MM.1S (cell line): ENCODE data around the gene CMIP.

ENCODE experiments used
- DNase-seq: peaks from one replicate; pipeline ENCODE4 v3.0.0-alpha.2; 2015
- H2AFZ ChIP-seq: fragments of 300-600 bp; sonication (generic); 2 replicates; pipeline ENCODE4 v1.6.0; 2016; ENCODE audit warnings: antibody characterized with exemption, low read length
- H3F3A ChIP-seq: fragments of 300-600 bp; sonication (generic); 2 replicates; pipeline ENCODE4 v1.6.1; 2016; ENCODE audit warnings: mild to moderate bottlenecking, antibody characterized with exemption, low read length, moderate library complexity, mixed read lengths; ENCODE audit not compliant: insufficient read depth
- H3K27ac ChIP-seq: fragments of 300-600 bp; sonication (generic); 2 replicates; pipeline ENCODE4 v1.5.1; 2016; ENCODE audit warnings: mild to moderate bottlenecking, low read length
- H3K27me3 ChIP-seq: fragments of 300-600 bp; sonication (generic); replicated peaks from 2 replicates; pipeline ENCODE4 v1.6.0; 2016; ENCODE audit warnings: low read length; ENCODE audit not compliant: insufficient read depth
- H3K36me3 ChIP-seq: fragments of 300-600 bp; sonication (generic); replicated peaks from 2 replicates; pipeline ENCODE4 v1.6.1; 2016; ENCODE audit warnings: mild to moderate bottlenecking, low read length, mixed read lengths; ENCODE audit not compliant: insufficient read depth
- H3K4me1 ChIP-seq: fragments of 300-600 bp; sonication (generic); 2 replicates; pipeline ENCODE4 v1.6.1; 2016; ENCODE audit warnings: low read length, mixed read lengths
- H3K4me2 ChIP-seq: fragments of 300-600 bp; sonication (generic); 2 replicates; pipeline ENCODE4 v1.6.0; 2016; ENCODE audit warnings: low read depth, low read length
- H3K4me3 ChIP-seq: fragments of 300-600 bp; sonication (generic); 2 replicates; pipeline ENCODE4 v1.5.1; 2016; ENCODE audit warnings: low read length, mixed read lengths
- H3K79me2 ChIP-seq: fragments of 300-600 bp; sonication (generic); 2 replicates; pipeline ENCODE4 v1.6.1; 2016; ENCODE audit warnings: mixed run types, low read length, mixed read lengths
- H3K9ac ChIP-seq: fragments of 300-600 bp; sonication (generic); 2 replicates; pipeline ENCODE4 v1.6.1; 2016; ENCODE audit warnings: low read length, mixed read lengths
- H3K9me2 ChIP-seq: fragments of 300-600 bp; sonication (generic); replicated peaks from 2 replicates; pipeline ENCODE4 v1.6.1; 2016; ENCODE audit warnings: mild to moderate bottlenecking, low read length, mixed read lengths; ENCODE audit not compliant: insufficient read depth
- H3K9me3 ChIP-seq: fragments of 300-600 bp; sonication (generic); replicated peaks from 2 replicates; pipeline ENCODE4 v1.6.1; 2016; ENCODE audit warnings: mild to moderate bottlenecking, low read length, mixed read lengths; ENCODE audit not compliant: insufficient read depth
- H4K20me1 ChIP-seq: fragments of 300-600 bp; sonication (generic); 2 replicates; pipeline ENCODE4 v1.6.1; 2016; ENCODE audit warnings: mild to moderate bottlenecking, low read length, moderate library complexity, mixed read lengths; ENCODE audit not compliant: insufficient read depth
- EZH2 ChIP-seq: fragments of 300-600 bp; sonication (generic); optimal IDR thresholded peaks from 2 replicates; pipeline ENCODE3; 2017; ENCODE audit warnings: low read depth, mild to moderate bottlenecking, antibody characterized with exemption, low read length, mixed read lengths
- EZH2phosphoT487 ChIP-seq: fragments of 300-600 bp; sonication (generic); IDR thresholded peaks from 2 replicates; pipeline ENCODE4 v1.6.1; 2018; ENCODE audit warnings: antibody characterized with exemption, low read length
- TF ChIP-seq, protein P1 (sequence below): fragments of 300-600 bp; sonication (generic); IDR thresholded peaks from 2 replicates; pipeline ENCODE4 v1.5.1; 2016; ENCODE audit warnings: antibody characterized with exemption, low read length, mixed read lengths

Gene CMIP

DNA sequence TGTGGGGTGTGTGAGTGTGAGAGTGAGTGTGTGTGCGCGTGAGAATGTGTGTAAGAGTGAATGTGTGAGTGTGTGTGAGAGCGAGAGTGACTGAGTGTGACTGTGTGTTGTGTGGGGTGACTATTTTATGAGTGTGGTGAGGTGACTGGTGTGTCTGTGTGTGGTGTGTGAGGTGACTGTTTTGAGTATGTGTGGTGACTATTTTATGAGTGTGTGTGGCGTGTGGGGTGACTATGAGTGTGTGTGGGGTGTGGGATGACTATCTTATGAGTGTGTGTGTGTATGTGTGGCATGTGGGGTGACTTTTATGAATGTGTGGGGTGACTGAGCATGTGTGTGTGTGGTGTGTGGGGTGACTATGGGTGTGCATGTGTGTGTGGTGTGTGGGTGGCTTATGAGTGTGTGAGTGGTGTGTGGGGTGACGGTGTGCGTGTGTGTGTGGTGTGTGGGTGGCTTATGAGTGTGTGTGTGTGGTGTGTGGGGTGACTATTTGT is 181.6 kb downstream of the CMIP start:
- Histone ChIP-seq H3K4me2 (no peak overlapping the region), H3K9me3 (no peaks in the 10 kb centered on the region), H3K4me1 (peaks cover 16% of the 10 kb centered on the region), H3K79me2 (no peaks in the 10 kb centered on the region), H2AFZ (no peak overlapping the region), H3K4me3 (no peak overlapping the region), H3F3A (no peaks in the 10 kb centered on the region), H3K27ac (no peak overlapping the region), H3K36me3 (no peaks in the 10 kb centered on the region), H3K27me3 (no peaks in the 10 kb centered on the region), H3K9me2 (no peaks in the 10 kb centered on the region), H3K9ac (no peak overlapping the region), H4K20me1 (no peaks in the 10 kb centered on the region)
- TF ChIP-seq EZH2phosphoT487 (no peak), EZH2 (no peak)
- TF ChIP-seq, protein P1, sequence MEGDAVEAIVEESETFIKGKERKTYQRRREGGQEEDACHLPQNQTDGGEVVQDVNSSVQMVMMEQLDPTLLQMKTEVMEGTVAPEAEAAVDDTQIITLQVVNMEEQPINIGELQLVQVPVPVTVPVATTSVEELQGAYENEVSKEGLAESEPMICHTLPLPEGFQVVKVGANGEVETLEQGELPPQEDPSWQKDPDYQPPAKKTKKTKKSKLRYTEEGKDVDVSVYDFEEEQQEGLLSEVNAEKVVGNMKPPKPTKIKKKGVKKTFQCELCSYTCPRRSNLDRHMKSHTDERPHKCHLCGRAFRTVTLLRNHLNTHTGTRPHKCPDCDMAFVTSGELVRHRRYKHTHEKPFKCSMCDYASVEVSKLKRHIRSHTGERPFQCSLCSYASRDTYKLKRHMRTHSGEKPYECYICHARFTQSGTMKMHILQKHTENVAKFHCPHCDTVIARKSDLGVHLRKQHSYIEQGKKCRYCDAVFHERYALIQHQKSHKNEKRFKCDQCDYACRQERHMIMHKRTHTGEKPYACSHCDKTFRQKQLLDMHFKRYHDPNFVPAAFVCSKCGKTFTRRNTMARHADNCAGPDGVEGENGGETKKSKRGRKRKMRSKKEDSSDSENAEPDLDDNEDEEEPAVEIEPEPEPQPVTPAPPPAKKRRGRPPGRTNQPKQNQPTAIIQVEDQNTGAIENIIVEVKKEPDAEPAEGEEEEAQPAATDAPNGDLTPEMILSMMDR, result no peak
- DNase-seq, result no peak

DNA sequence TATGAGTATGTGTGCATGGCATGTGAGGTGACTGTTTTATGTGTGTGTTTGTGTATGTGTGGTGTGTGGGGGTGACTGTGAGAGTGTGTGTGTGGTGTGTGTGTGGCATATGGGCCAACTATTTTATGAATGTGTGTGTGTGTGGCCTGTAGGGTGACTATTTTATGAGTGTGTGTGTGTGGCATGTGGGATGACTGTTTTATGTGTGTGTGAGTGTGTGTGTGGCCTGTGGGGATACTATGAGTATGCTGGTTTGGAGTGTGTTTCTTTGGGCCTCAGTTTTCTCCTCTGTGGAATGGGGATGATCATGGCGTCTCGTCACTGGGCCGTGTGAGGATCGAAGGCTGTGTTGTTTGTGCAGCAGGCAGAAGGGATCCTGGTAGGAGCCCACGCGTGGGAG is 182.4 kb downstream of the CMIP start:
- Histone ChIP-seq H4K20me1 (no peaks in the 10 kb centered on the region), H3K4me1 (peaks cover 16% of the 10 kb centered on the region), H3K9ac (no peak overlapping the region), H3F3A (no peaks in the 10 kb centered on the region), H3K79me2 (no peaks in the 10 kb centered on the region), H3K9me2 (no peaks in the 10 kb centered on the region), H3K27me3 (no peaks in the 10 kb centered on the region), H3K4me3 (no peak overlapping the region), H2AFZ (no peak overlapping the region), H3K4me2 (no peak overlapping the region), H3K27ac (no peak overlapping the region), H3K9me3 (no peaks in the 10 kb centered on the region), H3K36me3 (no peaks in the 10 kb centered on the region)
- no peak for DNase-seq
- TF ChIP-seq, protein P1, result no peak
- no peak for TF ChIP-seq EZH2
- TF ChIP-seq EZH2phosphoT487, result no peak

- TF ChIP-seq, protein P1, result no peak
- no peak for TF ChIP-seq EZH2
- TF ChIP-seq EZH2phosphoT487, result no peak
- Histone ChIP-seq H3K4me3 (no peak overlapping the region), H2AFZ (no peak overlapping the region), H3K36me3 (no peaks in the 10 kb centered on the region), H3K4me1 (peaks cover 19% of the 10 kb centered on the region), H3K9me3 (no peaks in the 10 kb centered on the region), H4K20me1 (no peaks in the 10 kb centered on the region), H3K79me2 (no peaks in the 10 kb centered on the region), H3K4me2 (no peak overlapping the region), H3K9me2 (no peaks in the 10 kb centered on the region), H3K27ac (no peak overlapping the region), H3F3A (no peaks in the 10 kb centered on the region), H3K9ac (no peak overlapping the region), H3K27me3 (no peaks in the 10 kb centered on the region)
- no peak for DNase-seq
These were observed 183.2 kb downstream of the CMIP start for GRCh38 chr16:81627729-81628244.
